GM19043 (cell line): Measurements from ENCODE around the gene RERE.
"Not testable (repeated sequence)": the region's sequence is repeated elsewhere in the genome, so short reads cannot be mapped to it uniquely, and the experiment has no call there.

Experiments
- ATAC-seq: cut with Tn5 transposase; IDR thresholded peaks from one replicate; pipeline ENCODE4 v1.9.1; 2021; ENCODE audit warnings: low read depth; ENCODE audit not compliant: unreplicated experiment

Gene RERE

GRCh38 chr1:8698012-8698630 is 119.3 kb downstream of the RERE start:
- no peak for ATAC-seq

GRCh38 chr1:8695442-8695841 is 122.0 kb downstream of the RERE start:
- not testable (repeated sequence) for ATAC-seq

- no peak for ATAC-seq
These were observed 124.3 kb downstream of the RERE start for GRCh38 chr1:8693107-8693506.

GRCh38 chr1:8691662-8692061 is 125.8 kb downstream of the RERE start:
- ATAC-seq, result no peak

- ATAC-seq, result no peak
These were observed 127.3 kb downstream of the RERE start for GRCh38 chr1:8690253-8690525.

GRCh38 chr1:8689431-8690252 is 127.8 kb downstream of the RERE start:
- ATAC-seq, result no peak

- no peak for ATAC-seq
These were observed 129.9 kb downstream of the RERE start for GRCh38 chr1:8687538-8687937.

GRCh38 chr1:8687039-8687438 is 130.4 kb downstream of the RERE start:
- no peak for ATAC-seq

GRCh38 chr1:8685463-8685862 is 132.0 kb downstream of the RERE start:
- ATAC-seq, result no peak

GRCh38 chr1:8684590-8684989 is 132.8 kb downstream of the RERE start:
- ATAC-seq, result no peak

- ATAC-seq, result no peak
These were observed 134.9 kb downstream of the RERE start for GRCh38 chr1:8682573-8682972.

- ATAC-seq, result no peak
These were observed 135.5 kb downstream of the RERE start for GRCh38 chr1:8681911-8682310.

- no peak for ATAC-seq
These were observed 136.5 kb downstream of the RERE start for GRCh38 chr1:8680664-8681650.

- ATAC-seq, result no peak
These were observed 137.3 kb downstream of the RERE start for GRCh38 chr1:8679929-8680663.

GRCh38 chr1:8679395-8679800 is 138.0 kb downstream of the RERE start:
- no peak for ATAC-seq

GRCh38 chr1:8678673-8679394 is 138.6 kb downstream of the RERE start:
- no peak for ATAC-seq

- no peak for ATAC-seq
These were observed 139.7 kb downstream of the RERE start for GRCh38 chr1:8677782-8678181.

GRCh38 chr1:8676813-8677212 is 140.6 kb downstream of the RERE start:
- no peak for ATAC-seq

- no peak for ATAC-seq
These were observed 141.4 kb downstream of the RERE start for GRCh38 chr1:8676072-8676471.

- ATAC-seq, result no peak
These were observed 142.5 kb downstream of the RERE start for GRCh38 chr1:8674912-8675311.
